Right ventricle myocardium inferior (tissue), 1 donor: ENCODE data around the gene STYXL1. TPM values are rescaled to one million over a fixed set of nuclear protein-coding genes. Genes with fewer than 3 reads are reported as not detected.

Experiments
- ATAC-seq: fragments of 200-7000 bp; cut with Tn5 transposase; one replicate; pipeline ENCODE4 v1.9.1; 2020; ENCODE audit warnings: mild to moderate bottlenecking, moderate library complexity
- DNase-seq: peaks from one replicate; pipeline ENCODE4 v3.0.0; 2021; ENCODE audit errors: missing footprints
- intact Hi-C: fragments of 100-400 bp; cut with DNase I; formaldehyde crosslinking; loops from one replicate; pipeline ENCODE4 v1.11.0; 2022
- total RNA-seq: library from RNA; stranded (reverse); fragmentation: NEBNext Ultra II Directional; extraction: Animal tissue kit (Norgen Biotek cat#: 25700); gene quantifications from one replicate; pipeline ENCODE4 v1.2.1, GENCODE V29; 2021
- donor health status: DM: no; HTN: yes; CAD: no; lungs with severe emphysema.

Gene STYXL1
- total RNA-seq, 1 donor from 2014 or later = 21.6 TPM

- DNase-seq = no peak
- ATAC-seq = no peak
- intact Hi-C loops = no loop called here
Measured at GRCh38 chr7:75953431-75953830, 94.4 kb downstream of the STYXL1 start.

- intact Hi-C loops = no loop called here
- DNase-seq (no peak), ATAC-seq (peak; percentile 66)
Measured at GRCh38 chr7:75951506-75951905, 96.3 kb downstream of the STYXL1 start.

GRCh38 chr7:75950111-75950681 is 97.6 kb downstream of the STYXL1 start:
- ATAC-seq (peak; percentile 58), DNase-seq (no peak)
- intact Hi-C loops = loop anchor here (1.0 kb wide), 1 partner anchor 39 kb away; no protein-coding TSS in a partner anchor

- no peak for DNase-seq
- intact Hi-C loops = no loop called here
- no peak for ATAC-seq
Measured at GRCh38 chr7:75948179-75948578, 99.6 kb downstream of the STYXL1 start.

Other genes with a start within 250 kb of the STYXL1 start
- gene CCL24, start 234.2 kb downstream of the STYXL1 start, total RNA-seq = not detected
- 16.7 TPM for gene RHBDD2, start 169.0 kb downstream of the STYXL1 start, total RNA-seq
- gene POR, start 132.8 kb downstream of the STYXL1 start, total RNA-seq = 66.3 TPM
- gene TMEM120A, start 53.4 kb downstream of the STYXL1 start, total RNA-seq = 109 TPM
- 688 TPM for gene MDH2, start 106 bp upstream of the STYXL1 start, total RNA-seq
- gene SRRM3, start 153.9 kb upstream of the STYXL1 start, total RNA-seq = 16.5 TPM